ENCODE measurements around the gene HNRNPA2B1. TPM values are rescaled to one million over a fixed set of nuclear protein-coding genes. Genes with fewer than 3 reads are reported as not detected.
A peak's percentile ranks its signal among the peaks of the same experiment; 100 is the strongest.

Gene HNRNPA2B1
- total RNA-seq = 100 to 1,000 TPM; 882 to 899 TPM

DNA sequence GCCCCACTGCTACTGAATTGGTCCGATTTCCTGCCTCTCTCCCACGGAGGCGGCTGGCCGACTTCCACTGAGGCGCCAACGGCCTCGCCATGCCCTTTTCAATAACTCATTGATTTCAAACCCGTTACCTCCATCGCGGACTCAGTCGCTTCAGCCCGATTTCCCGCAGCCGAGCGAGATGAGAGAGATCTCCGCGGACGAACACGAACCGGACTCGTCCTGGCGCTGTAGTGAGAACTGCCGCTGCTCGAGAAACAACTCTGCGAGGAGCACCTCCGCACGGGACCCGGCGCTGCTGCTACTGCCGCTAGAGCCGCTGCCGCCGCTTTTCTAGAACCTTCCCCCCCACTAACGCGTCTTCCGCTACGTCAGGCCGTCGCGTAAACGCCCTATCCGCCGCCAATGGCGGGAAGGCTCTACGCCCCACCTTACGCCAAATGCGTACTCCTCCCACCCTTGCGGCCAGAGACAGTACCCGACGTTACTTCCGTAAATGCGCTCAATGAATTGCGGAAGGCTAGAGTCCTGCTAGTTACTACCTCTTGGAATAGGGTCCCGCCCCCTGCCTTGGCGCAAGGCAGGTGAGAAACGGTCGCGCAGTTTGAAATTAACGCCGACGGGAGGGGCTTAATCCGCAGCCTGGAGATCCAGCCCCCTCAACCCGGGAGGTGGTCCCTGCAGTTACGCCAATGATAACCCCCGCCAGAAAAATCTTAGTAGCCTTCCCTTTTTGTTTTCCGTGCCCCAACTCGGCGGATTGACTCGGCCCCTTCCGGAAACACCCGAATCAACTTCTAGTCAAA, at the start of gene HNRNPA2B1:
Gene HNRNPA2B1, minus strand, starts transcription at position 303 of the 803 bp plus-strand sequence. Its CDS starts 169 bp downstream, at position 134.
- peak; percentile 99 for DNase-seq
- peaks cover 35% of the 10 kb centered on the region for H3K4me1 Mint-ChIP-seq (ENCODE audit: low read depth)

DNA sequence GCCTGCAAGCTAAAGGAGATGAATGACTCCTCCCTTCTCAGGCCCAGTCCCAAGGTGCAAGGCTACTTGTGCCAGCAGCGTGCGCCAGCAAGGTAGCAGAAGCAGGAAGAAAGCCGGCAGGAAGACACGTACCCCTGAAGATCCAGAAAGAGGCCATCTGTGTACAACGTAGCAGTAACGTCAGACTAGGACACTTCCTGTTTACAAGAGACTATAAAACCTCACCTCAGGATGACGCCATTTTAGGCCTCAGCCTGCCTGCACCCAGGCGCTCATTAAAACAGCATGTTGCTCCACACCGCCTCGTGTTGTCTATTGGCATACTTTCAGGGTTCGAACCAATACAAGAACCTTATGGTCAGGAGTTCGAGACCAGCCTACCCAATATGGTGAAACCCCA, 49.7 kb upstream of the HNRNPA2B1 start:
- Mint-ChIP-seq H3K27me3 (ENCODE audit: low read depth) (no peaks in the 10 kb centered on the region), H3K4me3 (no peak overlapping the region), H3K4me1 (ENCODE audit: low read depth) (peaks cover 5% of the 10 kb centered on the region), H3K27ac (no peak overlapping the region), H3K9me3 (ENCODE audit: insufficient read depth) (no peaks in the 10 kb centered on the region), H3K36me3 (ENCODE audit: low read depth) (no peaks in the 10 kb centered on the region)
- POLR2A ChIA-PET = no interaction called here
- ATAC-seq (no peak), DNase-seq (no peak)
- CTCF ChIA-PET = no interaction called here

More for the DNA sequence above, at the start of gene HNRNPA2B1:
- ChIA-PET CTCF (interaction anchor here (0.8 to 12.8 kb wide), 10 partner anchors 13 to 169 kb away, joined by 3 to 222 read pairs (median 7); partner anchors contain the start of gene NFE2L3), POLR2A (interaction anchor here (0.5 to 12.0 kb wide), 30 partner anchors 10 to 1286 kb away, joined by 3 to 187 read pairs (median 4); partner anchors contain the start of gene NFE2L3)
- Mint-ChIP-seq H3K4me3 (peak within 1 kb of the TSS; percentile 100), H3K9me3 (ENCODE audit: insufficient read depth) (no peaks in the 10 kb centered on the region), H3K27me3 (ENCODE audit: low read depth) (no peaks in the 10 kb centered on the region), H3K36me3 (ENCODE audit: low read depth) (peaks cover 85% of the 10 kb centered on the region), H3K27ac (peak within 1 kb of the TSS; percentile 100)
- ATAC-seq = peak; percentile 72

DNA sequence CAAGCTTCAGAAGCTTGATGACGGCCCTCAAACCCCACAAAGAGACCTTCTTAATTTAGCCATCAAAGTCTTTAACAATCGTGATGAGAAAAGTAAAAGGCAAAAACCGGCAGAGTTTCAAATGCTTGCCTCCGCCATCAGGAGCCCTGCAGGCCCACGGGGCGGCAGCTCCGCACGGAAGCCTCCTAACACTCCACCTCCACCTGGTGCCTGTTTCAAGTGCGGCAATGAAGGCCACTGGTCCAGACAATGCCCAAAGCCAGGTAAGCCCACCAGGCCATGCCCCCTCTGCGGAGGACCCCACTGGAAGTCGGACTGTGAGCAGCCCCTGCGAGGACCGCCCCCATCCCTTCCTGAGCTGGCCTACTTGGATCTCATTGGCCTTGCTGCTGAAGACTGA, 44.6 kb upstream of the HNRNPA2B1 start:
- Mint-ChIP-seq H3K36me3 (ENCODE audit: low read depth) (no peaks in the 10 kb centered on the region), H3K27me3 (ENCODE audit: low read depth) (no peaks in the 10 kb centered on the region), H3K27ac (no peak overlapping the region), H3K4me3 (no peak overlapping the region), H3K9me3 (ENCODE audit: insufficient read depth) (no peaks in the 10 kb centered on the region), H3K4me1 (ENCODE audit: low read depth) (peaks cover 3% of the 10 kb centered on the region)
- DNase-seq = no peak
- ChIA-PET POLR2A (no interaction called here), CTCF (no interaction called here)
- ATAC-seq = no peak

DNA sequence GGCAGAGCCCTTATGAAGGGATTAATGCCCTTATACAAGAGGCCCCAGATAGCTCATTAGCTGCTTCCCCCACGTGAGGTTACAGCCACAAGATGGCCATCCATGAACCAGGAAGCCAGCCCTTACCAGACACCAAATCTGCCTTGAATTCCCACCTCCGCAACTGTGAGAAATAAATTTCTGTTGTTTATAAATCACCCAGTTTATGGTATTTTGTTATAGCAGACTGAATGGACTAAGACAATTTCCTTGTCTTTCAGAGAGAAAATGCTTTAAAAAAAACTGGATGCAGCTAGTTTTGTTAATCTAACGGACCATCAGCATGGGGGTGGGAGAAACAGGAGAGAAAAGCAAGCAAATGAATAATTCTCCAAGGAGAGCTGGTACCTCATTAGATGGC, 37.5 kb upstream of the HNRNPA2B1 start:
- no peak overlapping the region for H3K27ac Mint-ChIP-seq
- CTCF ChIA-PET = interaction anchor here (1.3 kb wide), 1 partner anchor 24 kb away, joined by 3 read pairs; no protein-coding TSS in a partner anchor
- DNase-seq = no peak

DNA sequence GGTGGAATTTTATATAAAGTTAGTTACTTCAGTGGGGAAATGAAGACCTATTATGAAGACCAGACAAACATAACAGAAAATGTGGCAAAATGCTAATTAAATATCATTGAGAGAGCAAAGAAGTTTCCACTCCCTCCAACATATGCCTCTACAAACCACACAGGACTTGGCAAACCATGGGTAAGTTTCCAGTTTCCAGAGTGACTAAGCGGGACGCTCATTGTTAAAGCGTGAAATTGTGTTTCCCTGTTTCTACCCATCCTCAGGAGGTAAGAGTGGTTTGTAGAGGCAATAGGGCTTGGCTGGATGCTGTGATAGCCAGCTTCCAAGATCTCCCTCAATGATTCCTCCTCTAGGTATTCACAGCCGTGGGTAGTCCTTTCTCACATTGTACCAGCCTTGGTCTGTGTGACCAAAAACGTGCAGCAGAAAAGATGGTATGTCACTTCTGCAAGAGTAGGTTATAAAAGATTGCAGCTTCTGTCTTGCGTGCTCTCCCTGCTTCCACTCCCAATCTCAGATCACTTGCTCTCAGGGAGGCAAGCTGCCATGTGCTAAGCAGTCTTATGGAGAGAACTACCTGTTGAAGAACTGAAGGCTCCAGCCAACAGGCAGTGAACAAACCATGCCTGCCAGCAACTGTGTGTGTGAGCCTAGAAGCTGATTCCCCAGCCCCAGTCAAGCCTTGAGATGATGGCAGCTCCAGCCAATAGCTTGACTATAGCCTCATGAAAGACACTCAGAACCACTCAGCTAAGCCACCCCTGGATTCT, 36.7 kb upstream of the HNRNPA2B1 start:
- H3K27me3 Mint-ChIP-seq (ENCODE audit: low read depth) = peaks cover 2% of the 10 kb centered on the region
- CTCF ChIA-PET = interaction anchor here (0.7 to 1.3 kb wide), 2 partner anchors 23 to 146 kb away, joined by 3 read pairs; no protein-coding TSS in a partner anchor
- no peak overlapping the region for H3K4me3 Mint-ChIP-seq

More for the DNA sequence above, 37.5 kb upstream of the HNRNPA2B1 start:
- no peaks in the 10 kb centered on the region for H3K36me3 Mint-ChIP-seq (ENCODE audit: low read depth)
- H3K4me1 Mint-ChIP-seq (ENCODE audit: low read depth) = no peaks in the 10 kb centered on the region
- POLR2A ChIA-PET = no interaction called here
- ATAC-seq = no peak
- H3K27me3 Mint-ChIP-seq (ENCODE audit: low read depth) = peaks cover 2% of the 10 kb centered on the region
- H3K4me3 Mint-ChIP-seq = no peak overlapping the region
- H3K9me3 Mint-ChIP-seq (ENCODE audit: insufficient read depth) = no peaks in the 10 kb centered on the region

DNA sequence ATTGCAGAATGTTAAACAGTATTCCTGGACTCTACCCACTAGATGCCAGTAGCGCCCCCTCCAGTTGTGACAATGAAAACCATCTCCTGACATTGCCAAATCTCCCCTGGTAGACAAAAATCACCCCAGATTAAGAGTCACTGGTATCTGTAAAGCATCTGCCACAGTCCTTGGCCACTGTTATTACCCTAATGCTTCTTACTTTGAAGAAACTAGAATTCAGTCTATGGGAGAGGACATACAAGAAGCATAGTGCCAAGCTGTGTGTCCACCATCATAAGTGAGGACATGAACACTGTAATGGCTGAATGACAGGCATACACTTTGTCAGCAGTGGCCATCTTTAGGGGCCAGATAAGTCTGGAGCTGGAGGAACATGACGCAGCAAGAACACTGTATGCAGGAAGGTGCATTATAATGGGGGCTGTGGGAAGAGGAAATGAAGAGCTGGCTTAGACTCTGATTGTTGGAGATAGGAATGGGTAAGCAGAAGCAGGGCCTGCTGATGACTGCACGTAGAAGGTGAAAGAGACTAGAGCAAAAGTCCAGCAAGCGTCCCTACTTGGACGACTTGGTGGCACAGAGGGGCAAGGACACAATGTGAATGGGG, 33.5 kb upstream of the HNRNPA2B1 start:
- no peaks in the 10 kb centered on the region for H3K4me1 Mint-ChIP-seq (ENCODE audit: low read depth)
- ATAC-seq (no peak), DNase-seq (no peak)
- POLR2A ChIA-PET = no interaction called here
- H3K27me3 Mint-ChIP-seq (ENCODE audit: low read depth) = peaks cover 9% of the 10 kb centered on the region
- H3K36me3 Mint-ChIP-seq (ENCODE audit: low read depth) = no peaks in the 10 kb centered on the region
- H3K27ac Mint-ChIP-seq = no peak overlapping the region
- CTCF ChIA-PET = no interaction called here
- no peak overlapping the region for H3K4me3 Mint-ChIP-seq
- no peaks in the 10 kb centered on the region for H3K9me3 Mint-ChIP-seq (ENCODE audit: insufficient read depth)

More for the DNA sequence above, 36.7 kb upstream of the HNRNPA2B1 start:
- no peaks in the 10 kb centered on the region for H3K9me3 Mint-ChIP-seq (ENCODE audit: insufficient read depth)
- no peaks in the 10 kb centered on the region for H3K4me1 Mint-ChIP-seq (ENCODE audit: low read depth)
- POLR2A ChIA-PET = no interaction called here
- DNase-seq = no peak
- no peaks in the 10 kb centered on the region for H3K36me3 Mint-ChIP-seq (ENCODE audit: low read depth)
- no peak for ATAC-seq
- H3K27ac Mint-ChIP-seq = no peak overlapping the region

DNA sequence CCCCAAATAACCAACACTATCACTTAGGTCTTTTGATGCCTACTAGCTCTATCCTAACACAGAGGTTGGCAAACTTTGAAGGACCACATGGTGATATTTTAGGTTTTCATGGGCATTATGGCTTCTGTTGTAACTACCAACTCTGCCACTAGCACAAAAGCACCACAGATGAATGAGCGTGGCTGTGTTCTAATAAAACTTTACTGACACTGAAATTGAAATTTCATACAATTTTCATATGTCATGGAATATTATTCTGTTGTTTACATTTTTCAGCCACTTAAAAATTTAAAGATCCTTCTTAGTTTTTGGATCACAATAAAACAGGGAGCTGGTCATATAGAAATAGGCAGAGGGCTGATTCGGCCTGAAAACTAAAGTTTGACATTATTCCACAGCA, 27.4 kb upstream of the HNRNPA2B1 start:
- no peak overlapping the region for H3K27ac Mint-ChIP-seq
- no peaks in the 10 kb centered on the region for H3K9me3 Mint-ChIP-seq (ENCODE audit: insufficient read depth)
- H3K27me3 Mint-ChIP-seq (ENCODE audit: low read depth) = peaks cover 19% of the 10 kb centered on the region
- POLR2A ChIA-PET = interaction anchor here (1.1 kb wide), 1 partner anchor 18 kb away, joined by 3 read pairs; no protein-coding TSS in a partner anchor
- no peak overlapping the region for H3K4me3 Mint-ChIP-seq
- H3K36me3 Mint-ChIP-seq (ENCODE audit: low read depth) = no peaks in the 10 kb centered on the region
- H3K4me1 Mint-ChIP-seq (ENCODE audit: low read depth) = no peaks in the 10 kb centered on the region
- DNase-seq = no peak
- no peak for ATAC-seq
- CTCF ChIA-PET = no interaction called here

DNA sequence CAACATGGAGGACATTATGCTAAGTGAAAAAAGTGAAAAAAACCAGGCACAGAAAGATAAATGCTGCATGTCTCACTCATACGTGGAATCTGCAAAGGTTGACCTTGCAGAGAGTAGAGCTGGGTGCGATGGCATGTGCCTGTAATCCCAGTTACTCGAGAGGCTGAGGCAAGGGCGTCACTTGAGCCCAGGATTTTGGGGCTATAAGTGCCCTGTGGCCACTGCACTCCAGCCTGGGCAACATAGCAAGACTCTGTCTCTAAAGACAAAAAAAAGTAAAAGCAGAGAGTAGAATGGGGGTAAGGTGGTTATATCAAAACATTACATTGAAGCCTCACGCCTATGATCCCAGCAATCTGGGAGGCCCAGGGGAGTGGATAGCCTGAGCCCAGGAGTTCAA, 23.8 kb upstream of the HNRNPA2B1 start:
- POLR2A ChIA-PET = no interaction called here
- H3K9me3 Mint-ChIP-seq (ENCODE audit: insufficient read depth) = no peaks in the 10 kb centered on the region
- no peak for DNase-seq
- no peaks in the 10 kb centered on the region for H3K4me1 Mint-ChIP-seq (ENCODE audit: low read depth)
- H3K27me3 Mint-ChIP-seq (ENCODE audit: low read depth) = peaks cover 20% of the 10 kb centered on the region
- ATAC-seq = no peak
- no peak overlapping the region for H3K4me3 Mint-ChIP-seq
- CTCF ChIA-PET = no interaction called here
- no peak overlapping the region for H3K27ac Mint-ChIP-seq
- no peaks in the 10 kb centered on the region for H3K36me3 Mint-ChIP-seq (ENCODE audit: low read depth)

DNA sequence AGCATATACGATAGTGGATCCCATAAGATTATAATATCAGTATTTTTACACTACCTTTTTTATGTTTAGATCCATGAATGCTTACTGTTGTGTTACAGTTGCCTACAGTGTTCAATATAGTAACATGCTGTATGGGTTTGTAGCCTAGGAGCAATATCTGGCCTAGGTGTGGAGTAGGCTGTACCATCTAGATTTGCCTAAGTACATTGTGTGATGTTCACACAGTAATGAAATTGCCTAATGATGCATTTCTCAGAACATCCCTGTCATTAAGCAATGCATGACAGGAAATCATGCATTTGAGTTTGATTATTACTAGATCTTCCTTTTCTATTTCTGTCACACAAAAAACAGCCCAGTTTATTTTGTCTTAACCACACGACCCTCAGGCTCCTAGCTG, 15.5 kb upstream of the HNRNPA2B1 start:
- DNase-seq (no peak), ATAC-seq (no peak)
- Mint-ChIP-seq H3K4me1 (ENCODE audit: low read depth) (peaks cover 8% of the 10 kb centered on the region), H3K4me3 (no peak overlapping the region), H3K27me3 (ENCODE audit: low read depth) (peaks cover 3% of the 10 kb centered on the region), H3K27ac (no peak overlapping the region), H3K36me3 (ENCODE audit: low read depth) (peaks cover 28% of the 10 kb centered on the region), H3K9me3 (ENCODE audit: insufficient read depth) (no peaks in the 10 kb centered on the region)
- ChIA-PET CTCF (interaction anchor here (1.3 to 1.4 kb wide), 2 partner anchors 149 to 154 kb away, joined by 4 to 5 read pairs; no protein-coding TSS in a partner anchor), POLR2A (no interaction called here)

DNA sequence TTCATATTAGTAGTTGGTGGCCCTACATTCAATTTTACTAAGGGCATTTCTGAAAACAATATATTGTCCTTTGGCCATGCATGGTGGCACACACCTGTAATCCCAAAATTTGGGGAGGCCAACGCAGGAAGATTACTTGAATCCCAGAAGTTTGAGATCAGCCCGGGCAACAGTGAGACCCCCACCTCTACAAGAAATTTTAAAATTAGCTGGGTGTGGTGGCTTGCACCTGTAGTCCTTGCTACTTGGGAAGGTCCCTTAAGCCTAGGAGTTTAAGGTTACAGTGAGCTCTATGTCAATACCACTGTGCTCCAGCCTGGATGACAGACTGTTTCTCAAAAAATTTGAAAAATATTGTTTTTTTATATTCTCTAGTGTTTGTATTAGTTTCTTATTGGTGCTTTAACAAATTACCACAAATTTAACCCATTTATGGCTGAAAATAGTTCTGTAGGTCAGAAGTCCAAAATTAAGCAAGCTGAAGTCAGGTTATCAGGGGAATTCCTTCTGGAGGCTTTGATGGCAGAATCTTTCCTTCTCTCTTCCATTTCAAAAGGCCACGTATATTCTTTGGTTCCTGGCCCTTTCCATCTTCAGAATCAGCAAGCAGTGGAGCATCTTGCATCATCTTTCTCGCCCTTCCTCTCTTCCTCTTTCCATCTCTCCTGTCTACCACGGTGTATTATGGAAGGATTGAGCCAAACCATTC, 13.4 kb upstream of the HNRNPA2B1 start:
- Mint-ChIP-seq H3K27me3 (ENCODE audit: low read depth) (no peaks in the 10 kb centered on the region), H3K36me3 (ENCODE audit: low read depth) (peaks cover 46% of the 10 kb centered on the region), H3K4me1 (ENCODE audit: low read depth) (peaks cover 21% of the 10 kb centered on the region), H3K4me3 (no peak overlapping the region), H3K27ac (no peak overlapping the region), H3K9me3 (ENCODE audit: insufficient read depth) (no peaks in the 10 kb centered on the region)
- DNase-seq (no peak), ATAC-seq (no peak)
- ChIA-PET POLR2A (interaction anchor here (0.8 to 1.4 kb wide), 4 partner anchors 10 to 19 kb away, joined by 3 to 5 read pairs (median 3); partner anchors contain the start of gene CBX3), CTCF (interaction anchor here (1.2 to 1.8 kb wide), 3 partner anchors 16 to 123 kb away, joined by 3 to 4 read pairs (median 3); no protein-coding TSS in a partner anchor)

Measured in activated CD8-positive, alpha-beta T cell treated with anti-CD3 and anti-CD28 coated beads, Interleukin-2, amount 10 ng/mL, durations not matched to agents 7 days and 5 days (primary cell).